RWPE2 (cell line): ENCODE data around the gene NSMF.
"Not testable (repeated sequence)": the region's sequence is repeated elsewhere in the genome, so short reads cannot be mapped to it uniquely, and the experiment has no call there.

Experiments
- ATAC-seq: fragments of 200-7000 bp; cut with Tn5 transposase; 3 replicates; pipeline ENCODE4 v1.9.1; 2021; ENCODE audit warnings: low read depth
- DNase-seq: peaks from one replicate; pipeline ENCODE4 v3.0.0-alpha.2; 2020; ENCODE audit warnings: low spot score
- H3K27ac ChIP-seq: fragments of 450-650 bp; 2 replicates; pipeline ENCODE4 v1.5.1; 2017; ENCODE audit warnings: mild to moderate bottlenecking; ENCODE audit not compliant: poor library complexity, severe bottlenecking
- H3K27me3 ChIP-seq: fragments of 250-450 bp; sonication (Bioruptor Pico); 2 replicates; pipeline ENCODE4 v1.5.1; 2021; ENCODE audit warnings: mild to moderate bottlenecking, moderate library complexity; ENCODE audit not compliant: insufficient read depth, poor library complexity, severe bottlenecking
- H3K36me3 ChIP-seq: fragments of 250-450 bp; sonication (Bioruptor Pico); 2 replicates; pipeline ENCODE4 v1.5.1; 2020; ENCODE audit warnings: low read depth, mild to moderate bottlenecking, moderate library complexity
- H3K4me1 ChIP-seq: fragments of 250-450 bp; sonication (Bioruptor Pico); 2 replicates; pipeline ENCODE4 v1.5.1; 2021; ENCODE audit warnings: mild to moderate bottlenecking, moderate library complexity; ENCODE audit not compliant: insufficient read depth, poor library complexity, severe bottlenecking
- H3K4me3 ChIP-seq: fragments of 250-450 bp; sonication (Bioruptor Pico); 2 replicates; pipeline ENCODE4 v1.5.1; 2021; ENCODE audit warnings: mild to moderate bottlenecking, moderate library complexity; ENCODE audit not compliant: severe bottlenecking
- H3K9me3 ChIP-seq: fragments of 250-450 bp; sonication (Bioruptor Pico); 2 replicates; pipeline ENCODE4 v1.5.1; 2021; ENCODE audit warnings: mild to moderate bottlenecking, moderate library complexity; ENCODE audit not compliant: severe bottlenecking
- TF ChIP-seq, protein P1 (sequence below): fragments of 450-650 bp; IDR thresholded peaks from one replicate; pipeline ENCODE4 v1.5.1; 2017; ENCODE audit warnings: mild to moderate bottlenecking, moderate library complexity; ENCODE audit not compliant: poor library complexity, severe bottlenecking

The NSMF gene

GRCh38 chr9:137467161-137467581 is 8.0 kb upstream of the NSMF start:
- Histone ChIP-seq H3K27ac (no peak overlapping the region), H3K36me3 (no peaks in the 10 kb centered on the region), H3K4me3 (no peak overlapping the region), H3K27me3 (no peaks in the 10 kb centered on the region), H3K9me3 (no peaks in the 10 kb centered on the region), H3K4me1 (no peaks in the 10 kb centered on the region)
- DNase-seq, result peak; percentile 56
- no peak for ATAC-seq
- TF ChIP-seq, protein P1, sequence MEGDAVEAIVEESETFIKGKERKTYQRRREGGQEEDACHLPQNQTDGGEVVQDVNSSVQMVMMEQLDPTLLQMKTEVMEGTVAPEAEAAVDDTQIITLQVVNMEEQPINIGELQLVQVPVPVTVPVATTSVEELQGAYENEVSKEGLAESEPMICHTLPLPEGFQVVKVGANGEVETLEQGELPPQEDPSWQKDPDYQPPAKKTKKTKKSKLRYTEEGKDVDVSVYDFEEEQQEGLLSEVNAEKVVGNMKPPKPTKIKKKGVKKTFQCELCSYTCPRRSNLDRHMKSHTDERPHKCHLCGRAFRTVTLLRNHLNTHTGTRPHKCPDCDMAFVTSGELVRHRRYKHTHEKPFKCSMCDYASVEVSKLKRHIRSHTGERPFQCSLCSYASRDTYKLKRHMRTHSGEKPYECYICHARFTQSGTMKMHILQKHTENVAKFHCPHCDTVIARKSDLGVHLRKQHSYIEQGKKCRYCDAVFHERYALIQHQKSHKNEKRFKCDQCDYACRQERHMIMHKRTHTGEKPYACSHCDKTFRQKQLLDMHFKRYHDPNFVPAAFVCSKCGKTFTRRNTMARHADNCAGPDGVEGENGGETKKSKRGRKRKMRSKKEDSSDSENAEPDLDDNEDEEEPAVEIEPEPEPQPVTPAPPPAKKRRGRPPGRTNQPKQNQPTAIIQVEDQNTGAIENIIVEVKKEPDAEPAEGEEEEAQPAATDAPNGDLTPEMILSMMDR, result no peak

DNA sequence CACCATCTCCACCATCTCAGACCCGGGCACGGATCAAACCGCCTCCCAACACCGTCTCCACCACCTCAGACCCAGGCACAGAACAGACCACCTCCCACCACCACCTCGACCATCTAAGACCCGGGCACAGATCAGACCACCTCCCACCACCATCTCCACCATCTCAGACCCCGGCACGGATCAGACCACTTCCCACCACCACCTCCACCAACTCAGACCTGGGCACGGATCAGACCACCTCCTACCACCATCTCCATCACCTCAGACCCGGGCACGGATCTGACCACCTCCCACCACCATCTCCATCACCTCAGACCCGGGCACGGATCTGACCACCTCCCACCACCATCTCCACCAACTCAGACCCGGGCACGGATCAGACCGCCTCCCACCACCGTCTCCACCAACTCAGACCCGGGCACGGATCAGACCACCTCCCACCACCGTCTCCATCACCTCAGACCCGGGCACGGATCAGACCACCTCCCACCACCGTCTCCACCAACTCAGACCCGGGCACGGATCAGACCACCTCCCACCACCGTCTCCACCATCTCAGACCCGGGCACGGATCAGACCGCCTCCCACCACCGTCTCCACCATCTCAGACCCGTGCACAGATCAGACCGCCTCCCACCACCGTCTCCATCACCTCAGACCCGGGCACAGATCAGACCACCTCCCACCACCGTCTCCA is 7.4 kb upstream of the NSMF start:
- not testable (repeated sequence) for H3K9me3 ChIP-seq, H3K27ac ChIP-seq, H3K27me3 ChIP-seq, DNase-seq, H3K36me3 ChIP-seq, ATAC-seq, H3K4me1 ChIP-seq, H3K4me3 ChIP-seq

GRCh38 chr9:137465720-137466388 is 6.7 kb upstream of the NSMF start:
- TF ChIP-seq, protein P1, result no peak
- Histone ChIP-seq H3K4me1 (no peaks in the 10 kb centered on the region), H3K27ac (no peak overlapping the region), H3K4me3 (no peak overlapping the region), H3K9me3 (no peaks in the 10 kb centered on the region), H3K27me3 (no peaks in the 10 kb centered on the region), H3K36me3 (no peaks in the 10 kb centered on the region)
- DNase-seq (peak; percentile 60), ATAC-seq (no peak)

DNA sequence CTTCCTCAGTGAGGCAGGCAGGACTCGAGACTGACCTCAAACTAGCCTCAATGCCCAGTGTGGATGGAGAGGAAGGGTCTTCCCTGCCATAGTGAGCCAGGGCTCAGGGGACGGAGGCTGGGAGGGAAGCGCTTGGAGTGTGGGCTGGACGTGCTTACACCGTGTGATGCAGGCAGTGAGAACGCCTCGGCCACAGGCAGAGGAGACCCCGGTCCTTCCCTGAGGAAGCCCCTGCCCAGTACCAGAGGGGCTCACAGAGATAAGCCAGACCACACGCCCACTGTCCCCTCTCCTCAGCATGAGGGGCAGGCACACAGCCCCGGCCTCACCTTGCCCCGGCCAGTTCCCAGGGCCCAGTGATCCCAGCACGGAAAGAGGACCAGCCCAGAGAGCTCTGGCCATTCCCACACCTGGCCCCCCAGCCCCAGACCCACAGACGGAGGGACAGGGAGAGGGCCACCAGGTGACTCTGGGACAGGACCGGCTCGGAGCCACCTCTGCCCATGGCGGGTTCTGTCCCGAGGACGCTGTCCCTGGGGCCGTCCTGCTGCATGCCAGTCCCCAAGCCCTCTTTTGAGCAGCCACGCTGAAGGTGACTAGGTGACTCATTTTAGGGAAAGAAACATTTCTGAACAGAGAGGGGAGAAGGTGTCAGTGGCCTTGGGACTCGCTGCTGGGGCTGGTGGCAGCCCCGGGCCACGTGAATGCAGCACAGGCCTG is 6.0 kb upstream of the NSMF start:
- Histone ChIP-seq H3K27ac (no peak overlapping the region), H3K9me3 (no peaks in the 10 kb centered on the region), H3K4me3 (no peak overlapping the region), H3K27me3 (no peaks in the 10 kb centered on the region), H3K4me1 (no peaks in the 10 kb centered on the region), H3K36me3 (no peaks in the 10 kb centered on the region)
- TF ChIP-seq, protein P1, result no peak
- ATAC-seq (no peak), DNase-seq (peak; percentile 59)

DNA sequence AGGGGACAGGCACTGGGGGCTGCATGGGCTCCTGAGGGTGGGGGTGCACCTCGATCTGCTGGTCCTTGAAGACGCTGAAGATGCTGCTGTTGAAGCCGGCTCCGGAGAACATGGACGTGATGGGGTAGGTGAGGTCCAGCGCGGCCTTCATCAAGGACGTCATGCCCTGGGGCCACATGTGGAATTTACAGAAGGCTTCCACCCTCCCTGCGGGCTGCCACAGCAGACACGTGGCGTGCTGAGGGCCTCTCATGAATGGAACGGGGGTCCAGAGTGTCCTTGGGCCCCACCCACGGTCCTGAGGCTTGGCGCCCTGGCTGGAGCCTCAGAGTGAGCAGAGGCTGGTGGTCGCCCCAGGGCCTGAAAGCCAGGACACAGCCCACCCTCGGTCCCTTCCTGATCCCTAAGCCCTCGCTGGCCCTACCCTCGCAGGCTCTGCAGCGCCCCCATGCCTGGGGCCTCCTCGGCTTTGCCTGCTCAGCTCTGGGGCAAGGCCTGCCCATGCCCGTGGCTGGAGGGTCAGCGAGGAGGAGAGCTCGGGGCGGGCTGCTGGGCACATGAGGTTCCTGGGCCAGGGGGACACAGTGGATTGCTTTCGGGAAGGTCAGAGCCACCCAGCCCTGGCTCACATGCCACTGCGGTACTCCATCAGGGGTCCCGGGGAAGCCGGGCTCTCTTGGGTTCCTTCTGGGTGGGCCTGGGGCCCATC is 5.3 kb upstream of the NSMF start:
- TF ChIP-seq, protein P1, result no peak
- ATAC-seq (no peak), DNase-seq (peak; percentile 68)
- Histone ChIP-seq H3K27ac (no peak overlapping the region), H3K36me3 (no peaks in the 10 kb centered on the region), H3K9me3 (no peaks in the 10 kb centered on the region), H3K27me3 (no peaks in the 10 kb centered on the region), H3K4me3 (no peak overlapping the region), H3K4me1 (no peaks in the 10 kb centered on the region)
